DOHH2 (cell line): Measurements from ENCODE around the gene DCAF8L1.

Experiments
- CTCF ChIP-seq: fragments of 200-600 bp; sonication (generic); IDR thresholded peaks from one replicate; pipeline ENCODE4 v1.5.1; 2014; ENCODE audit warnings: antibody characterized with exemption, mild to moderate bottlenecking, low read depth, low read length; ENCODE audit not compliant: poor library complexity, severe bottlenecking
- EZH2phosphoT487 ChIP-seq: fragments of 200-600 bp; sonication (generic); IDR thresholded peaks from 2 replicates; pipeline ENCODE4 v1.6.1; 2017; ENCODE audit warnings: borderline replicate concordance, mild to moderate bottlenecking, antibody characterized with exemption, low read length, moderate library complexity, mixed read lengths

- TF ChIP-seq CTCF: no peak
- no peak for TF ChIP-seq EZH2phosphoT487
Observed at GRCh38 chrX:27998666-27999065, 17.4 kb upstream of the DCAF8L1 start.
